Measurements from ENCODE around the gene SCN8A. TPM values are rescaled to one million over a fixed set of nuclear protein-coding genes. Genes with fewer than 3 reads are reported as not detected.

Gene SCN8A
- polyA plus RNA-seq, 1 experiment, result 19.6 TPM

DNA sequence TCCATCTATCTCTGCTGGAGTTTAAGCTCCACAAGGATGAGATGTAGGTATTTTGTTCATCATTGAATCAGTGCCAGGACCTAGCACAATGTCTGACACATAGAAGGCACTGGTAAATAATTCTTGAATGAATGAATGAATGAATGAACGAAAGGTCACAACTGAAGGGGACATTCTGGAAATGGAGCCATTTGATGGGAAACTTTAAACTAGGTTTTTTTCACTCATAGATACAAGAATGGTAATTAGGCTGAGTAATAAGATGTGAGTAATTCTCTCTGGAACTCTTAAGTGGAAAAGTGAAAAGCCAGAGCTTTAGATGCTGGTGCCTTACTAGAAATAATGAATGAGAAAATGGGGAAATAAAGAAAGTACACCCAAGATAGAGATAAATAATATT is 44.3 kb downstream of the SCN8A start:
- TF ChIP-seq, protein P1, sequence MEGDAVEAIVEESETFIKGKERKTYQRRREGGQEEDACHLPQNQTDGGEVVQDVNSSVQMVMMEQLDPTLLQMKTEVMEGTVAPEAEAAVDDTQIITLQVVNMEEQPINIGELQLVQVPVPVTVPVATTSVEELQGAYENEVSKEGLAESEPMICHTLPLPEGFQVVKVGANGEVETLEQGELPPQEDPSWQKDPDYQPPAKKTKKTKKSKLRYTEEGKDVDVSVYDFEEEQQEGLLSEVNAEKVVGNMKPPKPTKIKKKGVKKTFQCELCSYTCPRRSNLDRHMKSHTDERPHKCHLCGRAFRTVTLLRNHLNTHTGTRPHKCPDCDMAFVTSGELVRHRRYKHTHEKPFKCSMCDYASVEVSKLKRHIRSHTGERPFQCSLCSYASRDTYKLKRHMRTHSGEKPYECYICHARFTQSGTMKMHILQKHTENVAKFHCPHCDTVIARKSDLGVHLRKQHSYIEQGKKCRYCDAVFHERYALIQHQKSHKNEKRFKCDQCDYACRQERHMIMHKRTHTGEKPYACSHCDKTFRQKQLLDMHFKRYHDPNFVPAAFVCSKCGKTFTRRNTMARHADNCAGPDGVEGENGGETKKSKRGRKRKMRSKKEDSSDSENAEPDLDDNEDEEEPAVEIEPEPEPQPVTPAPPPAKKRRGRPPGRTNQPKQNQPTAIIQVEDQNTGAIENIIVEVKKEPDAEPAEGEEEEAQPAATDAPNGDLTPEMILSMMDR (IDR thresholded peaks at IDR 0.05; ENCODE audit: insufficient read depth, low read depth, low read length), result no peak
- Histone ChIP-seq H3K27me3 (ENCODE audit: control insufficient read depth, insufficient read depth, low read length) (no peaks in the 10 kb centered on the region), H3K4me3 (ENCODE audit: low read depth, low read length) (no peak overlapping the region), H3K36me3 (ENCODE audit: control insufficient read depth, insufficient read depth, low read length) (no peaks in the 10 kb centered on the region)
- POLR2A ChIA-PET, result no interaction called here
- CTCF ChIA-PET, result interaction anchor here (1.7 kb wide), 1 partner anchor 46 kb away, joined by 4 read pairs; no protein-coding TSS in a partner anchor
- no peak for DNase-seq (ENCODE audit: low read depth)

DNA sequence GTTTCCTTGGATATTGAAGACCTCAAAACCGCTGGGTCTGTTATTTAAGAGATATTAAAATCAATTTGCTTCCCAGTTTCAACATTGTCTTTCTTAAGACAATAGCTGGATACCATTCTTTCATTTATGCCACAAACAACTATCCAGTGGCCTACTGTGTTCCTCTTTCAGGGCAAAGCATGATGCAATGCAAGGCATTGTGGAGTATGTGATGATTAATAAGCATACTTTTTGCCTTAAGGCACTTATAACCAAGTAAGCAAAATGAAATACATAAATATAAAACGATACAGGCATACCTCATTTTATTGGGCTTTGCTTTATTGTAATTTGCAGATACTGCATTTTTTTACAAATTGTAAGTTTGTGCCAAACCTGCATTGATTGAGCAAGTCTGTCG is 45.5 kb downstream of the SCN8A start:
- TF ChIP-seq, protein P1 (IDR thresholded peaks at IDR 0.05; ENCODE audit: insufficient read depth, low read depth, low read length), result no peak
- CTCF ChIA-PET, result interaction anchor here (1.0 to 1.7 kb wide), 2 partner anchors 10 to 47 kb away, joined by 4 read pairs; no protein-coding TSS in a partner anchor
- POLR2A ChIA-PET, result no interaction called here
- peak; percentile 37 for DNase-seq (ENCODE audit: low read depth)
- Histone ChIP-seq H3K27me3 (ENCODE audit: control insufficient read depth, insufficient read depth, low read length) (no peaks in the 10 kb centered on the region), H3K36me3 (ENCODE audit: control insufficient read depth, insufficient read depth, low read length) (no peaks in the 10 kb centered on the region), H3K4me3 (ENCODE audit: low read depth, low read length) (no peak overlapping the region)

DNA sequence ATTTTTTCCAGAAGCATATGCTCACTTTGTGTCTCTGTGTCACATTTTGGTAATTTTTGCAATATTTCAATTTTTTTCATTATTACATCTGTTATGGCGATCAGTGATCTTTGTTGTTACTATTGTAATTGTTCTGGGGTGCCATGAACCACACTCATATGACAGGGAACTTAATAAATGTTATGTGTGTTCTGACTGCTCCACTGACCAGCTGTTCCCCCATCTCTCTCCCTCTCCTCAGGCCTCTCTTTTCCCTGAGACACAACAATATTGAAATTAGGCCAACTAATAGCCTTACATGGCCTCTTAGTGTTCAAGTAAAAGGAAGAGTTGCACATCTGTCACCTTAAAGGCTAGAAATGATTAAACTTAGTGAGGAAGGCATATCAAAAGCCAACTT is 46.0 kb downstream of the SCN8A start:
- TF ChIP-seq, protein P1 (IDR thresholded peaks at IDR 0.05; ENCODE audit: insufficient read depth, low read depth, low read length), result no peak
- Histone ChIP-seq H3K27me3 (ENCODE audit: control insufficient read depth, insufficient read depth, low read length) (no peaks in the 10 kb centered on the region), H3K36me3 (ENCODE audit: control insufficient read depth, insufficient read depth, low read length) (no peaks in the 10 kb centered on the region), H3K4me3 (ENCODE audit: low read depth, low read length) (no peak overlapping the region)
- POLR2A ChIA-PET, result no interaction called here
- DNase-seq (ENCODE audit: low read depth), result no peak
- CTCF ChIA-PET, result interaction anchor here (1.0 to 1.7 kb wide), 2 partner anchors 10 to 47 kb away, joined by 4 read pairs; no protein-coding TSS in a partner anchor

GRCh38 chr12:51639361-51639760 is 48.3 kb downstream of the SCN8A start:
- H3K36me3 ChIP-seq (ENCODE audit: control insufficient read depth, insufficient read depth, low read length), result no peaks in the 10 kb centered on the region
- CTCF ChIA-PET, result no interaction called here
- H3K27me3 ChIP-seq (ENCODE audit: control insufficient read depth, insufficient read depth, low read length), result no peaks in the 10 kb centered on the region
- POLR2A ChIA-PET, result no interaction called here
- no peak overlapping the region for H3K4me3 ChIP-seq (ENCODE audit: low read depth, low read length)
- DNase-seq (ENCODE audit: low read depth), result no peak
- TF ChIP-seq, protein P1 (IDR thresholded peaks at IDR 0.05; ENCODE audit: insufficient read depth, low read depth, low read length), result no peak

- DNase-seq (ENCODE audit: low read depth), result no peak
- ChIA-PET CTCF (no interaction called here), POLR2A (no interaction called here)
- no peaks in the 10 kb centered on the region for H3K36me3 ChIP-seq (ENCODE audit: control insufficient read depth, insufficient read depth, low read length)
- H3K27me3 ChIP-seq (ENCODE audit: control insufficient read depth, insufficient read depth, low read length), result no peaks in the 10 kb centered on the region
- TF ChIP-seq, protein P1 (IDR thresholded peaks at IDR 0.05; ENCODE audit: insufficient read depth, low read depth, low read length), result no peak
- no peak overlapping the region for H3K4me3 ChIP-seq (ENCODE audit: low read depth, low read length)
Observed at GRCh38 chr12:51642286-51642685, 51.3 kb downstream of the SCN8A start.

All from BJ (cell line).